ENCODE measurements around the gene TMEM132C. TPM values are rescaled to one million over a fixed set of nuclear protein-coding genes. Genes with fewer than 3 reads are reported as not detected.

The TMEM132C gene
- total and polyA plus RNA-seq, 2 donors (not counting 1 experiment from before 2014, with no cell fraction given): not detected

DNA sequence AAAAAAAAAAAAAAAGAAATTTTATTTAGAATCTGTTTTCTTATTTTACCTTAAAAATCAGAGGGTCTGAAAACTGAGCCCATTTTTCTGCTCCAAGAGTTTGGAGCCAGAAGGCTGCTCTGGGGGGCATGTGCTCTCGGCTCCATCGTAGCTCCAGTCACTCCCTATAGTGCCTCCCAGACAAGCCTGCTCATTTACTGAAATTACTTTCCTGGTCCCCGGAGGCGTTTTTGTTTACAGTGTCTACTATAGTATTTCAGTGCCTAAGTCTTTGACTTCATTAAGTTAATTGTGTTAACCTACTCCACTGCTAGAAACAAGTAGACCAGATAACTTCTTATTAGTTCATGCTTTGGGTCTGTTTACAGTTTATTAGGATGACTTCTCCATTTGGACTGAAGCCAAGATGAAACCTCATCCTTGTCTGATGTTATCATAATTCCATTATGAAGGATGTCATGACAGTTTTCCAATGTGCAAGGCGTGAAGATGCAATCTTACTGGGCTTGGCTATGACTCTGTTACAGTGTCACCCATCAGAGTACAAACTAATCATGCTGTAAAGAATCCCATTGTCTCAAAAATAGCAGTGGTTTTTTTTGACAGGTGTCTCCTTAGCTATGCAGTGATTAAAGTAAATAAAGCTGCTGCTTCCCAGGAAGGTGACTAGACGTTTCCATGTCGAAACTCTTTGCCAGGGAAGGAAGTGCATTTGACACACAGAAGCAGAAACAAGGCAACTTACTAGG lies 182.3 kb downstream of the TMEM132C start:
- no peak for ATAC-seq (ENCODE audit: low read depth)
- TF ChIP-seq CTCF (IDR thresholded peaks at IDR 0.05) (no peak), EZH2 (IDR thresholded peaks at IDR 0.05; ENCODE audit: borderline replicate concordance, insufficient read depth, low read depth, low read length, poor library complexity, severe bottlenecking) (no peak)
- H3K4me2 ChIP-seq (replicated peaks; ENCODE audit: low read depth, low read length, poor library complexity, severe bottlenecking): no peak overlapping the region
- no peak overlapping the region for H3K9ac ChIP-seq (ENCODE audit: low read length)
- Mint-ChIP-seq H3K27me3 (no peaks in the 10 kb centered on the region), H3K27ac (no peak overlapping the region), H3K4me3 (no peak overlapping the region), H3K4me1 (no peaks in the 10 kb centered on the region), H3K9me3 (ENCODE audit: insufficient read depth) (no peaks in the 10 kb centered on the region)
- H3K4me3 ChIP-seq (ENCODE audit: control extremely low read depth in 1 of 5, extremely low read depth in 1 of 5, insufficient read depth in 1 of 5, low read depth in 2 of 5, low read length in 4 of 5): no peak overlapping the region
- POLR2A ChIA-PET: no interaction called here
- no peaks in the 10 kb centered on the region for H3K27me3 ChIP-seq (replicated peaks in 1 of 4; ENCODE audit: control extremely low read depth in 1 of 4, control insufficient read depth in 3 of 4, insufficient read depth in 4 of 4, low read length in 3 of 4)
- no peak for DNase-seq
- WGBS (ENCODE audit: insufficient coverage): 25% methylated on average over 3 of the region's 7 CpGs
- H3K4me1 ChIP-seq (ENCODE audit: control insufficient read depth in 2 of 2, insufficient read depth in 2 of 2, low read length in 2 of 2): no peaks in the 10 kb centered on the region
- H4K20me1 ChIP-seq (ENCODE audit: control insufficient read depth, insufficient read depth, low read length, poor library complexity, severe bottlenecking): no peaks in the 10 kb centered on the region
- intact Hi-C loops (cut with micrococcal nuclease): no loop called here
- no peak overlapping the region for H3K27ac ChIP-seq (ENCODE audit: low read length in 2 of 2)
- no peaks in the 10 kb centered on the region for H3K36me3 ChIP-seq (replicated peaks in 1 of 2; ENCODE audit: control extremely low read depth in 1 of 2, control insufficient read depth in 1 of 2, extremely low read depth in 1 of 2, insufficient read depth in 2 of 2, low read length in 1 of 2)
- no peak overlapping the region for H2AFZ ChIP-seq (ENCODE audit: insufficient read depth, low read depth, low read length, poor library complexity, severe bottlenecking)
- CTCF ChIA-PET: no interaction called here
- H3K9me3 ChIP-seq (ENCODE audit: control extremely low read depth in 1 of 3, control insufficient read depth in 2 of 3, insufficient read depth in 1 of 3, low read length in 2 of 3): peaks cover 0 to 9% (median 0%) of the 10 kb centered on the region in 3 donors
- no peaks in the 10 kb centered on the region for H3K79me2 ChIP-seq (ENCODE audit: control insufficient read depth, insufficient read depth, low read length)

GRCh38 chr12:128450810-128451209 lies 183.8 kb downstream of the TMEM132C start:
- H2AFZ ChIP-seq (ENCODE audit: insufficient read depth, low read depth, low read length, poor library complexity, severe bottlenecking): no peak overlapping the region
- no peaks in the 10 kb centered on the region for H3K79me2 ChIP-seq (ENCODE audit: control insufficient read depth, insufficient read depth, low read length)
- intact Hi-C loops (cut with micrococcal nuclease): no loop called here
- H4K20me1 ChIP-seq (ENCODE audit: control insufficient read depth, insufficient read depth, low read length, poor library complexity, severe bottlenecking): no peaks in the 10 kb centered on the region
- WGBS (ENCODE audit: insufficient coverage): no CpG with 5 or more reads among the region's 3 CpGs
- no peak overlapping the region for H3K9ac ChIP-seq (ENCODE audit: low read length)
- no peak overlapping the region for H3K27ac Mint-ChIP-seq
- H3K9me3 ChIP-seq (ENCODE audit: control extremely low read depth in 1 of 3, control insufficient read depth in 2 of 3, insufficient read depth in 1 of 3, low read length in 2 of 3): peaks cover 0 to 9% (median 0%) of the 10 kb centered on the region in 3 donors
- no peak overlapping the region for H3K27ac ChIP-seq (ENCODE audit: low read length in 2 of 2)
- peaks cover 2% of the 10 kb centered on the region for H3K27me3 Mint-ChIP-seq
- no peaks in the 10 kb centered on the region for H3K27me3 ChIP-seq (replicated peaks in 1 of 4; ENCODE audit: control extremely low read depth in 1 of 4, control insufficient read depth in 3 of 4, insufficient read depth in 4 of 4, low read length in 3 of 4)
- CTCF ChIA-PET: no interaction called here
- H3K4me3 Mint-ChIP-seq: no peak overlapping the region
- no peaks in the 10 kb centered on the region for H3K4me1 Mint-ChIP-seq
- ATAC-seq (ENCODE audit: low read depth) (no peak), DNase-seq (no peak)
- no peak overlapping the region for H3K4me2 ChIP-seq (replicated peaks; ENCODE audit: low read depth, low read length, poor library complexity, severe bottlenecking)
- no peaks in the 10 kb centered on the region for H3K36me3 ChIP-seq (replicated peaks in 1 of 2; ENCODE audit: control extremely low read depth in 1 of 2, control insufficient read depth in 1 of 2, extremely low read depth in 1 of 2, insufficient read depth in 2 of 2, low read length in 1 of 2)
- no peaks in the 10 kb centered on the region for H3K4me1 ChIP-seq (ENCODE audit: control insufficient read depth in 2 of 2, insufficient read depth in 2 of 2, low read length in 2 of 2)
- TF ChIP-seq CTCF (IDR thresholded peaks at IDR 0.05) (no peak), EZH2 (IDR thresholded peaks at IDR 0.05; ENCODE audit: borderline replicate concordance, insufficient read depth, low read depth, low read length, poor library complexity, severe bottlenecking) (no peak)
- POLR2A ChIA-PET: no interaction called here
- H3K4me3 ChIP-seq (ENCODE audit: control extremely low read depth in 1 of 5, extremely low read depth in 1 of 5, insufficient read depth in 1 of 5, low read depth in 2 of 5, low read length in 4 of 5): no peak overlapping the region
- no peaks in the 10 kb centered on the region for H3K9me3 Mint-ChIP-seq (ENCODE audit: insufficient read depth)

All from B cell (primary cell).